ENCODE data around the gene EPB41L4A.

- TF ChIP-seq CTCF (IDR thresholded peaks at IDR 0.05) (no peak), ZFX (IDR thresholded peaks at IDR 0.05; ENCODE audit: borderline replicate concordance) (no peak)
Measured at GRCh38 chr5:112208699-112209615, 210.1 kb downstream of the EPB41L4A start.
